Mesendoderm (in vitro differentiated cells): ENCODE results near the gene COL7A1.

Experiments
- DNase-seq: peaks from one replicate; pipeline ENCODE4 v3.0.0; 2013
- H2AK5ac ChIP-seq: 2 replicates; pipeline ENCODE4 v1.6.1; 2013; ENCODE audit warnings: low read length, inconsistent platforms
- H2BK120ac ChIP-seq: 2 replicates; pipeline ENCODE4 v1.6.1; 2013; ENCODE audit warnings: low read depth, mild to moderate bottlenecking, low read length, moderate library complexity, mixed read lengths
- H2BK15ac ChIP-seq: replicated peaks from 2 replicates; pipeline ENCODE4 v1.6.1; 2013; ENCODE audit warnings: low read depth, mild to moderate bottlenecking, moderate library complexity
- H2BK5ac ChIP-seq: 2 replicates; pipeline ENCODE4 v1.6.1; 2013; ENCODE audit warnings: low read length, inconsistent platforms
- H3K18ac ChIP-seq: 2 replicates; pipeline ENCODE4 v1.6.1; 2013; ENCODE audit warnings: mild to moderate bottlenecking, low read length, mixed read lengths
- H3K23ac ChIP-seq: one replicate; pipeline ENCODE4 v1.6.1; 2013; ENCODE audit warnings: low read length
- H3K27ac ChIP-seq: 2 replicates; pipeline ENCODE4 v1.5.1; 2013; ENCODE audit warnings: low read depth, mild to moderate bottlenecking, inconsistent platforms, low read length, moderate library complexity
- H3K27me3 ChIP-seq: 2 replicates; pipeline ENCODE4 v1.6.1; 2013; ENCODE audit warnings: low read length, control low read depth, mild to moderate bottlenecking, inconsistent platforms; ENCODE audit not compliant: insufficient read depth, poor library complexity
- H3K36me3 ChIP-seq: 2 replicates; pipeline ENCODE4 v1.6.1; 2013; ENCODE audit warnings: low read length, inconsistent platforms; ENCODE audit not compliant: control insufficient read depth, insufficient read depth
- H3K4ac ChIP-seq: one replicate; pipeline ENCODE4 v1.6.1; 2013; ENCODE audit warnings: low read depth, mild to moderate bottlenecking, low read length, moderate library complexity
- H3K4me1 ChIP-seq: 2 replicates; pipeline ENCODE4 v1.6.1; 2013; ENCODE audit warnings: low read depth, low read length, inconsistent platforms; ENCODE audit not compliant: control insufficient read depth
- H3K4me2 ChIP-seq: 2 replicates; pipeline ENCODE4 v1.6.1; 2013; ENCODE audit warnings: low read length
- H3K4me3 ChIP-seq: 2 replicates; pipeline ENCODE4 v1.5.1; 2013; ENCODE audit warnings: mild to moderate bottlenecking, low read length
- H3K56ac ChIP-seq: one replicate; pipeline ENCODE4 v1.6.1; 2013; ENCODE audit warnings: low read length
- H3K79me1 ChIP-seq: 2 replicates; pipeline ENCODE4 v1.6.1; 2013; ENCODE audit warnings: low read length, inconsistent platforms
- H3K79me2 ChIP-seq: 2 replicates; pipeline ENCODE4 v1.6.1; 2013; ENCODE audit warnings: mild to moderate bottlenecking, low read length; ENCODE audit not compliant: control insufficient read depth, insufficient read depth
- H3K9ac ChIP-seq: 2 replicates; pipeline ENCODE4 v1.6.1; 2013; ENCODE audit warnings: low read length, inconsistent platforms
- H4K5ac ChIP-seq: one replicate; pipeline ENCODE4 v1.6.1; 2013; ENCODE audit warnings: low read length
- H4K8ac ChIP-seq: one replicate; pipeline ENCODE4 v1.6.1; 2013; ENCODE audit warnings: low read depth, mild to moderate bottlenecking, control low read depth, low read length, moderate library complexity
- WGBS: extraction: QIAGEN DNeasy Blood & Tissue Kit; methylation state at CpG from one replicate; pipeline ENCODE4 v1.1.7; 2013; ENCODE audit warnings: low lambda C conversion rate, missing lambda C conversion rate; ENCODE audit not compliant: insufficient coverage; ENCODE audit errors: extremely low coverage; 5-methylcytosine and 5-hydroxymethylcytosine counted together

Gene COL7A1

GRCh38 chr3:48636149-48636655 lies 41.1 kb upstream of the COL7A1 start:
- peak; percentile 24 for DNase-seq
- Histone ChIP-seq H4K5ac (peak overlapping the region; percentile 40), H2BK5ac (peak overlapping the region; percentile 32), H2BK15ac (no peak overlapping the region), H3K4me3 (peak overlapping the region; percentile 28), H3K56ac (peak overlapping the region; percentile 92), H2BK120ac (no peak overlapping the region), H3K4me1 (peaks cover 14% of the 10 kb centered on the region), H4K8ac (no peak overlapping the region), H3K18ac (peak overlapping the region; percentile 11), H3K36me3 (no peaks in the 10 kb centered on the region), H3K79me2 (peaks cover 3% of the 10 kb centered on the region), H2AK5ac (peak overlapping the region; percentile 78), H3K4me2 (peak overlapping the region; percentile 87), H3K27ac (peak overlapping the region; percentile 65), H3K23ac (no peak overlapping the region), H3K9ac (peak overlapping the region; percentile 81), H3K79me1 (peaks cover 5% of the 10 kb centered on the region), H3K4ac (no peak overlapping the region), H3K27me3 (no peaks in the 10 kb centered on the region)
- no CpG with 5 or more reads among the region's 10 CpGs for WGBS

DNA sequence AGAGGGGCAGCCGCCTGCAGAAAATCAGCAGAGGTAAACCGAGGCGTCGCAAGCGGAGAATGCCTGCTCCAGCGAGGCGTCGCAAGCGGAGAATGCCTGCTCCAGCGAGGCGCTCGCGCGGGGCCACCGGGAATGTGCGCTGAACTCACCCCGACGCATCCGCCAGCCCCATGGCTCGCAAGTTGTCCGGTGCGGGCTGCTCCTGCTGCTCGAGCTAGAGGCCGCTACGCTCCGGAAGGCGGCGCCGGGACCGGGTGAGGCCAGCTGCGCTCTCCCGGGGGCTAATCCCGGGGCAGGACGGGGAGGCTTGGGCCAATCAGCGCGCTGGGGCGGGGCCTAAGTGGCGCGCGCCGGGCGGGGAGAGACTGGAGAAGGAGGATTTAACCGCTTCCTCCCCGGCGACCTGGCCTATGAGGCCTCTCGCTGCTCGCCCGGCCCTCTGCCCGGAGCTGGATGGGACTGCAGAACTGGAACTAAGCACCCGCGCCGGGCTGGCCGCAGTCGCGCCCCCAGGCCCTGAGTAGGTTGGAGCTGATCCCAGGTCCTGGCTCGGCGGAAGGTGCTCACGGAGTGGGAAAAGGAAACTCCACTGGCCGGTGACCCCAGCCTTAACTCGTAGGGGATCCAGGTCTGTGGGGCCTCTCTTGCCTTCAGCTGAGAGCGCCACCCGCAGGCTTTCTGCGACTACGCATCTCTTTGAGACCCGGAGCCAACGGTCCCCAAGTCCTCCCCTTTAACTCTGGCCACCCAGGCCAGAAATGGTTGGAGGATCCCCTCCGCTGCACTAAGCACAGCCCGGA lies 40.3 kb upstream of the COL7A1 start, which contains the start of gene SLC26A6:
Gene SLC26A6 (minus strand): TSS at position 240 of the 800 bp plus-strand sequence. CDS start 68 bp downstream, at position 172.
- H3K4me3 ChIP-seq, result peak within 1 kb of the TSS; percentile 90
- H3K56ac ChIP-seq, result peak within 1 kb of the TSS; percentile 97
- no peaks in the 10 kb centered on the region for H3K27me3 ChIP-seq
- peak within 1 kb of the TSS; percentile 40 for H4K5ac ChIP-seq
- H3K27ac ChIP-seq, result peak within 1 kb of the TSS; percentile 93
- no CpG with 5 or more reads among the region's 68 CpGs for WGBS
- peak within 1 kb of the TSS; percentile 85 for H3K23ac ChIP-seq
- peak within 1 kb of the TSS; percentile 97 for H3K4me2 ChIP-seq
- no peak within 1 kb of the TSS for H2BK15ac ChIP-seq
- H3K79me2 ChIP-seq, result peaks cover 3% of the 10 kb centered on the region
- H4K8ac ChIP-seq, result no peak within 1 kb of the TSS
- peak within 1 kb of the TSS; percentile 79 for H2BK5ac ChIP-seq
- H2AK5ac ChIP-seq, result no peak within 1 kb of the TSS
- peak within 1 kb of the TSS; percentile 85 for H3K18ac ChIP-seq
- H3K9ac ChIP-seq, result peak within 1 kb of the TSS; percentile 98
- peak within 1 kb of the TSS; percentile 70 for H3K4ac ChIP-seq
- peak; percentile 99 for DNase-seq
- peaks cover 14% of the 10 kb centered on the region for H3K4me1 ChIP-seq
- peaks cover 5% of the 10 kb centered on the region for H3K79me1 ChIP-seq
- H3K36me3 ChIP-seq, result no peaks in the 10 kb centered on the region
- no peak within 1 kb of the TSS for H2BK120ac ChIP-seq

DNA sequence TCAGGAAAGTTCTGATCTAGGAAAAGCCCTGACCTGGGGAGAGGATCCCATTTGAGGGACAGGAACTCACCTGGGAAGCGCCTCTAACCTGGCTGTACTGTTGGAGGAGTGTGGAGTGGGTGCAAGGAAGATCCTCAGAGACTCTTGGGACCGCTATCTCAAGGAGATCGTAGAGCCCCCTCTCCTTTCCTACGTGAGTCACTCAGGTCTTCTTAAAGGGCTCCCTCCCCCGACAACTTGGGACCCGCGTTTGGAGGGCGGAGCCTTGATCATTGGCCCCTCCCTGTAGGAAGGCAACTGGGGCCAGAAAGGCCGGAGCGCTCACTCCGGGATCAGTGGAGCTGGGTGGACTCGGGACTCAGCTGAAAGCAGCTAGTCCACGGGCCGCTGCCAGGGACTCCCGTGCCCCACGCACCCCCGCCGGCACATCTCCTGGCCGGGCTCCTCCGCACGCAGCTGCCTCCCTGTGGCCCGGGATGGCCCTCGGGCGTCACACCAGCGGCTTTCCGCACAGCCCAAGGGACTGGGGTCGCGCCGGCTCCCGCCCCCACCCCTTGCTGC lies 39.6 kb upstream of the COL7A1 start:
- Histone ChIP-seq H3K18ac (peak overlapping the region; percentile 85), H3K4me2 (peak overlapping the region; percentile 97), H3K4ac (peak overlapping the region; percentile 70), H2BK120ac (no peak overlapping the region), H3K27me3 (no peaks in the 10 kb centered on the region), H3K79me1 (peaks cover 5% of the 10 kb centered on the region), H2AK5ac (no peak overlapping the region), H3K4me1 (peaks cover 14% of the 10 kb centered on the region), H3K4me3 (peak overlapping the region; percentile 90), H2BK15ac (no peak overlapping the region), H3K27ac (peak overlapping the region; percentile 93), H4K5ac (no peak overlapping the region), H3K56ac (peak overlapping the region; percentile 97), H3K79me2 (peaks cover 3% of the 10 kb centered on the region), H3K23ac (peak overlapping the region; percentile 85), H4K8ac (no peak overlapping the region), H2BK5ac (peak overlapping the region; percentile 79), H3K9ac (peak overlapping the region; percentile 98), H3K36me3 (peaks cover 2% of the 10 kb centered on the region)
- peak; percentile 83 for DNase-seq
- no CpG with 5 or more reads among the region's 30 CpGs for WGBS

- Histone ChIP-seq H3K56ac (peak overlapping the region; percentile 97), H3K36me3 (peaks cover 2% of the 10 kb centered on the region), H3K23ac (no peak overlapping the region), H3K4me2 (peak overlapping the region; percentile 97), H3K18ac (no peak overlapping the region), H4K8ac (no peak overlapping the region), H2AK5ac (no peak overlapping the region), H3K27me3 (no peaks in the 10 kb centered on the region), H3K4me3 (no peak overlapping the region), H3K79me1 (peaks cover 5% of the 10 kb centered on the region), H3K4ac (no peak overlapping the region), H3K27ac (no peak overlapping the region), H3K79me2 (peaks cover 3% of the 10 kb centered on the region), H2BK120ac (no peak overlapping the region), H2BK15ac (no peak overlapping the region), H3K9ac (peak overlapping the region; percentile 98), H2BK5ac (no peak overlapping the region), H4K5ac (no peak overlapping the region), H3K4me1 (peaks cover 14% of the 10 kb centered on the region)
- DNase-seq, result no peak
- no CpG with 5 or more reads among the region's 2 CpGs for WGBS
These were observed 38.6 kb upstream of the COL7A1 start for GRCh38 chr3:48633743-48634142.

DNA sequence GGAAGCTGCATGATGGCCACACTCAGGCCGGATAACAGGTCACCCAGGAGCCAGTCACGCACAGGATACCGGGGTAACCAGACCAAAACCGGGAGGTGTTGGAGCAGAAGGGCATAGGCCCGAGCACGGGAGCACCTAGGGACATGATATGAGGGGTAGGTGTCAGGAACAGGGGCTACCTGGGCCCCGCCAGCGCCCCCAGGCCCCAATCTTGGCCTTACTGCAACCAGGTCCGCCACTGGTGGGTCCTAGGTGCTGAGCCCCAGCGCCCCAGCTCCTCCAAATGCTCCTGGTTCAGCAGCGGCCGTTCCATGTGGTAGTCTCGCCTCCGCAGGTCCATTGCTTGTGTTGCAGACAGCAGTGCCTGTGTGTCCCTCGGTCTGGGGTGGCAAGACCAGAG lies 38.1 kb upstream of the COL7A1 start:
- WGBS, result no CpG with 5 or more reads among the region's 15 CpGs
- peaks cover 2% of the 10 kb centered on the region for H3K36me3 ChIP-seq
- no peak overlapping the region for H2BK15ac ChIP-seq

More for the DNA sequence above, 38.1 kb upstream of the COL7A1 start:
- Histone ChIP-seq H3K4ac (no peak overlapping the region), H2AK5ac (no peak overlapping the region), H3K56ac (no peak overlapping the region), H3K9ac (no peak overlapping the region), H3K79me1 (peaks cover 5% of the 10 kb centered on the region), H3K27me3 (no peaks in the 10 kb centered on the region), H3K4me1 (peaks cover 14% of the 10 kb centered on the region), H2BK5ac (no peak overlapping the region), H4K8ac (no peak overlapping the region), H3K4me2 (no peak overlapping the region), H3K23ac (no peak overlapping the region), H3K4me3 (no peak overlapping the region), H4K5ac (no peak overlapping the region), H3K27ac (no peak overlapping the region), H2BK120ac (no peak overlapping the region), H3K18ac (no peak overlapping the region), H3K79me2 (peaks cover 3% of the 10 kb centered on the region)
- DNase-seq, result no peak
